ENCODE results near the gene DOCK2.

GRCh38 chr5:169904059-169904458 is 267.0 kb downstream of the DOCK2 start:
- no peak for TF ChIP-seq CTCF (IDR thresholded peaks at IDR 0.05)
- TF ChIP-seq POLR2A (IDR thresholded peaks at IDR 0.05): no peak
